Stimulated activated CD4-positive, alpha-beta T cell treated with anti-CD3 and anti-CD28 coated beads, Interleukin-4, amount 100 ng/mL, for 48 hours (primary cell): ENCODE results near the gene NSFL1C.
A peak's percentile ranks its signal among the peaks of the same experiment; 100 is the strongest.
"Not testable (repeated sequence)": the region's sequence is repeated elsewhere in the genome, so short reads cannot be mapped to it uniquely, and the experiment has no call there.

Source experiments
- DNase-seq, 2 donors: peaks; one replicate each; pipeline ENCODE4 v3.0.0-alpha.2; 2020; ENCODE audit warnings: low read depth in 2 of 2

The NSFL1C gene

DNA sequence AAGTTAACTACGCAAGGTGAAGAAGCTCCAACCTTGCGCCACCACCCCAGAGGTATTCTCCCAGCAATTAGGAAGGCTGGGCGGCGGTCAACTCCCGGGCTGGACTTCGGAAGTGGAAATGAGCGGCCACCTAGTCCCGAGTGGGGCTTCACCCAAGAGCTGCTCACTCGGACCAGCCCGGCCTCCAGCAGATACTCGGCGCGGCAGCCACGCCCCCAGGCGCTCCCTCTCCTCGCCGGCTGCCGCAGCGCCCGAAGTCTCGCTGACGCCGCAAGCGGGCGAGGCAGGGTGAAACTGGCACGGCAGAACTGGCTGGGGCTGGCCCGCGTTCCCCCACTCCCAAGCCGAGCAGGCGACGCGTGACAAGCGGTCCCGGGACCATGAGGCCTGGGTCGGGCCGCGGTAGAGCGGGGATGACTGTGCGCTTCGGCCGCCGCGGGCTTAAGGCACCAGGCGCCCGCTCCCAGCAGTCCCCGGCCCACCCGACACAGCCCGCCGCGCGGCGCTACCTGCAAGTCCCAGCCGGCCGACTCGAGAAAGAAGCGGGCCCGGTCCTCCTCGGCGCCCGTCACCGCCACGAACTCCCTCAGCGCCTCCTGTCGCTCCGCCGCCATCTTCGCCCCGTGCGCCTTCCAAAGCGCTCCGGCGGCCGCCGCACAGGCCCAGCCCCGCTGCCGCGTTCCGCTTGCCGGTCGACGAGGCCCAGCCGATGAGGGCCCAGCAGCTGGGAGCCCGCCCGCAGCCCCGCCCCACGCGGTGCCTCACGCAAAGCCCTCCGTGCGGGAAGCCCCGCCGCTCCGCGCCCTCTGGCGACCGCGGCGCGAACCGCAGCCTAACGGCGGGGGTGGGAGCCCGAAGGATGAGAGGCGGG, at the start of gene NSFL1C:
Gene NSFL1C, minus strand, starts transcription at position 639 of the 871 bp plus-strand sequence. Its CDS starts 25 bp downstream, at position 614.
- peak; percentile 95 to 97 for DNase-seq

DNA sequence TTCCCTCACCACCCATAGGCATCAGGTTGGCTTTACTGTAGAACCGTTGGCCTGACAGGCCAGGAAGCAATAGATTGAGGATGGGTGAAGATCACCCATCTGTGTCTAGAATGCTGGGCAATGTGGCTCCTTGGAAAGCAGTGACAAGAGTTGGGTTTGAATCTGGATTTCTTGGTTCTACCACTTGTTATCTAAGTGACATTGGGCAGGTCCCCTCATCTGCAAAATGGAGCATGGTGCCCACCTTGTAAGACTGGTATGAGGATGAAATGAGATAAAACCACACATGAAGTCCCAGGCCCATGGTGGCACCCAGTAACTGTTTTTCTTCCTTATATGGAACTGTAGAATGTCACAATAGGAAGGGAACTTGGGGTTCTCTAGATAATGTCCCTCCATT, 47.2 kb upstream of the NSFL1C start:
- DNase-seq = no peak

DNA sequence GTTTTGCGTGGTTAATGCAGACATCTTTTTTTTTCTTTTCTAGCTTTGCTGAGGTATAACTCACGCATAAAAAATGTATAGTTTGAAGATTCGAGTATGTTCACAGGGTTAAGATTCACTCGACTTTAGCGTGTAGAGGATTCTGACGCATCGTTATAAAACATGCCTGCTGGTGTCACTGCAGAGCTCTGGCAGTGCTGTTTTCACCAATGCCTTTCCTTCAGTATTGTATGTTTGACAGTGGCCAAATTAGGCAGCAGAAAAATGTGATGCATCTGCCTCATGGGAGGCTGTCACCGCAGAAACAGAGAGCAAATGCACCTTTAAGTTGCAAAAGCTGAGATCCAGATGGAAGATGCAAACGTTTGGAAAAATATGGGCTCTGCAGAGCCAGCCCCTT, 42.6 kb upstream of the NSFL1C start:
- peak in 1 of 2 donors; percentile 4 for DNase-seq

DNA sequence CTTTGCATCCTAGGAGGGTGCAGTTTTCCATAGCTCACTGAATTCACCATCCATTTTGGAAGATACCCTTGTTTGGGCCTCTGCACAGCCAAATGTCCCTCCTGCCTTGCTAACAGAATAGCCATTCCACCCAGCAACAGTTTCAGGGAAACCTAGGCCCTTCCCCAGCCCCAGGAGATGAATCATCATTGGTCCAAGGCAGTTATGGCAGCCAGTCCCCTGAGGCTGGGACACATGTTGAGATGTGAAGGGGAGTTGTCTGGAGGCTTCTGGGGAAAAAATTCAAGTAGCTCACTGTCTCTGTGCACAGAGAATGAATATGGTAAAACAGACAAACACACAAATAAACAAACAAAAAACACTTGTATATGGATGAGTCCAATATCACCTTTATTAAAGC, 41.9 kb upstream of the NSFL1C start:
- DNase-seq = no peak

DNA sequence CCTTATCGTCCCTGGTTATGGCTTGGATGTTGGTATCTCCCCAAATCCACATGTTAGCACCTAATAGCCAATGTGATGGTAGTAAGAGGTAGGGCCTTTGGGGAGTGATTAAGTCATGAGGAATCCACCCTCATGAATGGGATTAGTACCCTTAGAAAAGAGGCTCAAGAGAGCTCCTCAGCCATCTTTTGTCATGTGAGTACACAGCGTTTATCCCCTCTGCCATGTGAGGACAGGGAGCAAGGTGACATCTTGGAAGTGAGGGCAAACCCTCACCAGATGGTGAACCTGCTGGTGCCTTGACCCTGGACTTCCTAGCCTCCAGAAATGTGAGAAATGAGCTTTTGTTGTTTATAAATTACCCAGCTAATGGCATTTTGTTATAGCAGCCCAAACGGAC, 40.6 kb upstream of the NSFL1C start:
- no peak for DNase-seq

DNA sequence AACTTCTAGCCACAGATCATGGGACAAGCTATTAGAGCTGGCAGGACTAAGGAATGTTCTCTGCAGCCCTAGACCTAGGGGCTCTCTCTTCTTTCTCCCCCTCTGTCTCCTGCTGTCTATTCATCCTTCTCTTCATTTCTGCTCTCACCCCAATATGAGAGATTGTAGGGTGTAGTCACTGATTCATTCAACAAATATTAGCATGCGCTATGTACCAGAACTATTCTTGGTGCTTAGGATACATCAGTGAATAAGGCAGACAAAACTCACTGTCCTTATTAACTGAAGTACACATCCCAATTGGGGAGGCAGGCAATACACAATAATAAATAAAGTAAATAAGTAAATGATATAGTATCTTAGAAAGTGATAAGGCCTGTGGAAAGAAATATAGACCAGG, 39.2 kb upstream of the NSFL1C start:
- no peak for DNase-seq

DNA sequence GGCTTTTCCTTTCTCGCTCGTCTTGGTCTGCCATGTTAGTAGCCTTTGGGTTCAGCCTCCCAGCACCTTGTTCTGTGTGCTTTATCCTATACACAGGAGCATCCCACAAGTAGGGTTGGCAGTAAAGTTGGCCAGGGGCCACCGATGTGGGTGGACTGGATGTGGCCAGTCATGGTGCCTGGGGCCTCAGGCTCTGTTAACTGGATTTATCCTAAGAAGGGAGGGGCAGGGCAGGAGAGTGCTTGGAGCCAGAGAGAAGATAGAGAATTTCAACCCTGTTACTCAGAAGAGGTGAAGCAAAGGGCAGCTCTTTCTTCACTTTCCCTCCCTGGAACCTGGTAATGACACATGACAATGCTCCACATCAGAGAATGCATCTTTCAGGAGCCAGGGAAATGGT, 38.7 kb upstream of the NSFL1C start:
- DNase-seq = no peak

DNA sequence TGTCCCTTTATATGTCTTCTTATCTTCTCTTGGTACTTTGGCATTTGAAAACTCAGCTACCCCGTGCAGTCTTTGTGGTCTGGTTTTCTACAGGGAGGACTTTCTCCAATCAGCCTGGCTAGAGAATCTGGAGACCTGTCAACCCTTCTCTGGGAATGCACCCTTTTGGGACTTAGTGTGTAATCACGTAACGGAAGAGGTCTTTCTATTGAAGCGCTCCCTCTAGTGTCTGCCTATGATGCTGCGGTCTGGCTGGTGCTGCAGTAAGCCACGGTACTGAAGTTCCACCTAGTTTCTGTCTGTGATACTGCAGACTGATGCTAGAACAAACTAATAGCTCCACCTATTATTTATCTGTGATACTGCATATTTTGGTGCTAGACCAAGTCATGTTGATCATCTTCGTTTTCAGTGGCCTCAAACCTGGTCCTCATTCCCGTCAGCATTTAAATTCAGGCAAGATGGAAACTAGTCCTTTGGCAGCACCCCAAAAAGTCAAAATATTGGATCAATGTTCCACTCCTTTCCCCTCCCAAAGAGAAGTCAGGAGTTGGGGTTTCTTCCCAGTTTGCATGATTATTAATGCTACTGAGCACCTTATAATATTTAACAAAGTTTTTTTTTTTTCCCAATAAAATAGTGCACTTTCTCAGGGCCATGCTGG, 37.0 kb upstream of the NSFL1C start:
- peak; percentile 53 to 66 for DNase-seq

DNA sequence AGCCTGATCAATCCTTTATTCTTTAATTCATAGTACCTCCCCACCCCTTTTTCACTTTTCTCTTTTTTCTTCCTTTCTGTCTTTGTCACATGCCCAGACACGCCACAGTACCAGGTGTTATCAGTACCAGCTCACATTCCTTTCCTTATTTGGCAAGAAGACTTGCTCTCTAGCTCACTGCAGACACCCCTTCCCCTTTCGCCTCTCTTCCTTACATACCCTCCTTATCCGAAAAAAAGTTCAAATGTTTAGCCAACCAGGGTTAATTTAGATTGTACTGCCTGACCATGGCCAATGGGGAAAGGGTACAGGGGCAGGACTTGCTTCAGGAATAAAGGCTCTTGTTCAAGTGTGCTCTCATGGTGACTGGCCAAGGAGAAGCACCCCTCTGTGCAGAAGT, 33.8 kb upstream of the NSFL1C start:
- DNase-seq = no peak

DNA sequence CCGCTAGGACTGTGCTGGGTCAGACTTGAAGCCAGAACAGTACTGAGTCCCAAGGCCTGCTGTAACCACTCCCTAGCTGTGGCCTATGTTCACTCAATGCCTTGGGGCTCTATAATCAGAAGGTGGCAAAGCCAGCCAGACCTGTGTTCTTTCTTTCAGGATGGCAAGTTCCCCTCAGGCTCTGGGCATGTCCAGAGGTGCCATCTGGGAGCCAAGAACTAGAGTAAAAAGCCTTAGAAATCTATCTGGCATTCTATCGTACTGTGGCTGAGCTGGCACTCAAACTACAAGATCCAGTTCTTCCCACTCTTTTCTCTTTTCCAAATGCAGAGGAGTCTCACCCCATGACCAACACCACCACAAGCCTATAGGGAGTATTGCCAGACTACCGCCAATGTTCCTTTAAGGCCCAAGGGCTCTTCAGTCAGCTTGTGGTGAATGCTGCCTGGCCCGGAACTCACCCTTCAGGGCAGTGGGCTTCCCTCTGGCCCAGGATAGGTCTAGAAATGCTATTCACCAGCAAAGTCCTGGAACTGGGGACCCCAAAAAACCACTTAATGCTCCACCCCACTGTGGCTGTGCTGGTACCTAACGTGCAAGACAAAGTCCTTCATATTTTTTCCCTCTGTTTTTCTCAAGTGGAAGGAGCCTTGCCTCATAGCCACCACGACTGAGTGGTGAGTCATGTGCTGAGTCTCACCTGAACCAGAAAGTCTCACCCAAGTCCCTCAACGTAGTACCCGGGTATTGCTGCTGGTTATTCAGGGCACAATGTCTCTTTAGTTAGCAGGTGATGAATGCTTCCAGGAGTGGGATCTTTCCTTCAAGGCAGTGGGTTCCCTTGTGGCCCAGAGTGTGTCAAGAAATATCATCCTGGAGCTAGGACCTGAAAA, 33.1 kb upstream of the NSFL1C start:
- DNase-seq = no peak

DNA sequence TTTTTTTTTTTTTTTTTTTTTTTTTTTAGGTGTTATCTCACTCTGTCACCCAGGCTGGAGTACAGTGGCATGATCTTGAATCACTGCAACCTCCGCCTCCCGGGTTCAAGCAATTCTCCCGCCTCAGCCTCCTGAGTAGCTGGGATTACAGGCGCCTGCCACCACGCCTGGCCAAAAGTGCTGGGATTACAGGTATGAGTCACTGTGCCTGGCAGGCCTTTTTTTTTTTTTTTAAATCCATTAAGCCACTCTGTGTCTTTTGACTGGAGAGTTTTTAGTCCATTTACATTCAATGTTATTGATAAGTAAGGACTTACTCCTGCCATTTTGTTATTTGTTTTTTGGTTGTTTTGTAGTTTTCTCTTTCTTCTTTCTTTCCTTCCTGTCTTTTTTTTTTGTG, 30.7 kb upstream of the NSFL1C start:
- DNase-seq = not testable (repeated sequence)

DNA sequence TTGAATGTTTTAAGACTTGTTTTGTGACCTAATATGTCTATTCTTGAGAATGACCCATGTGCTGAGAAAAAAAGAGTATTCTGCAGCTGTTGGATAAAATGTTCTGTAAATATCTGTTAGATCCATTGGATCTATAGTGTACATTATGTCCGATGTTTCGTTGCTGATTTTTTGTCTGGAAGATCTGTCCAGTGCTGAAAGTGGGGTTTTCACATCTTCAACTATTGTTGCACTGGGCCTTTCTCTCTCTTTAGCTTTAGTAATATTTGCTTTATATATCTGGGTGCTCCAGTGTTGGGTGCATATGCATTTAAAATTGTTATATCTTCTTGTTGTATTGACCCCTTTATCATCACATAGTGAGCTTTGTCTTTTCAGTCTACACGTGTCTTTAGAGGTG, 30.3 kb upstream of the NSFL1C start:
- DNase-seq = no peak

DNA sequence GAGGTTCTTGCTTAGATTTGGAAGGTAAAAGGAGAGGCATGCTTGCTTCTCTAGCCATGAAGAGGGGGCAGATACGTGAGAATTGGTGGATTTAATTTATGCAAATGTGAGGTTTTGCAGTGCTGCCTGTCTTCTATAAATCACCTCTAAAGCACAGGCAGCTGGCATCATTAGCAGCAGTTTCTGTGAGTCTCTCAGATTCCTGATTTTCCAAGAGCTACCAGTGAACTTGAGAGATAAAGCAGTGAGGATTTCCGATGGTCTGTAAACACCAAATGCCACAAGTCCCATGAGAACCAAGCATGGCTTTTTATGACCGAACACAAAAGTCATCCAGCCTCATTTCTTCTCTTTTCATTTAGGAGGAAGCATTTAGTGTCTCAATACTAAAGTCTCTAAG, 27.8 kb upstream of the NSFL1C start:
- DNase-seq = no peak

DNA sequence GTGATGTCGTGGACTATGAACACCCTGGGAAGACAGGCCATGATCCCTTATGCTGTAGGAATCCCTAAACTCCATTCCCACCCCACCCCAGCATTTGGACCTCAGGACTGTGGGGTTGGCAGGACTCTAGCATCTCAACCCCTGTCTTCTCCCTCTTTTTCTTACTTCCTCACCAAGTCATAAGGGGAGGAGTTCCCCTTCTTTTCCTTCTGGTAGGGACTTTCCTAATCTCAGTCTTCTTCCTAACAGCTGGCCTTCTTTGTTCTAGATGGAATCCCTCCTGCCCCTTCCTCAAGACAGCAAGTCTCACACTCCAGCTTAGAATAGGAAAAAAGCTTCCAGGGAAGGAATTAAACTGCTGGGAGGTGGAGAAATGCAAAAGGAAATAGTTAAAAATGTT, 26.9 kb upstream of the NSFL1C start:
- DNase-seq = no peak

DNA sequence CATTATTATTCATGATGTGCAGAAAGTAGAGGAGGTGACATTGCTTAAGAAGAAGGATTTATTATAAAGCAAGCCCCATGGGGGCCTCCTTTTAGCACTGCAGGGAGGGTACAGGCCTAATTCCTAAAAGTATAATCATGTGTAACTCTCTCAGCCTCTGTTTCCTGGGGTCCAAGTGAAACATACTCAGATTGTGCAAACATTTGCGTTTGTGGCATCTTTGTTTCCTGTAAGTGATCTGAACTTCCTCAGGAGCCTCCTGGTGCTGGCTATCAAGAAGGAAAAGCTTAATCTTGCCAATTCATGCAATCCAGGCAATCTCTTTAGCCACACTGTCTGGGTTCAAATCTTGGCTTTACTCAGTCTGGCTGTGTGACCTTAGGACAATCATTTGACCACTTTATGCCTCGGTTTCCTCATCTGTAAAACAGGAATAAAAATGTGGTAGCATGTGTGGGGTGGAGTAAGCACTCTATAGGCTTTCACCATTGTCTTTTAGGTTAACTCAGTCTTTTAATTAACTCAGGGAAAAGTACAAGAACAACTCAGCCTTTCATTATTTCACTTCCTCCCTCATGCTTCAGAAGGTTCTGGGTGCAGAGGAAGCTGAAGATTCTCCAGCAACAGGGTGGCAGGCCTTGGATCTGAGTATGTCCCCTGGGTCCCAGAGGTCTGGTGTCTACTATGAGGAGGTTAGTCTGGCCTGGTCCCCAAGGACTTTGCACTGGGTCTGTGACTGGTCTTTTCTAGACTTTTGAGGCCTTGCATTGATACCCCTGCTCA, 25.4 kb upstream of the NSFL1C start:
- DNase-seq = no peak

DNA sequence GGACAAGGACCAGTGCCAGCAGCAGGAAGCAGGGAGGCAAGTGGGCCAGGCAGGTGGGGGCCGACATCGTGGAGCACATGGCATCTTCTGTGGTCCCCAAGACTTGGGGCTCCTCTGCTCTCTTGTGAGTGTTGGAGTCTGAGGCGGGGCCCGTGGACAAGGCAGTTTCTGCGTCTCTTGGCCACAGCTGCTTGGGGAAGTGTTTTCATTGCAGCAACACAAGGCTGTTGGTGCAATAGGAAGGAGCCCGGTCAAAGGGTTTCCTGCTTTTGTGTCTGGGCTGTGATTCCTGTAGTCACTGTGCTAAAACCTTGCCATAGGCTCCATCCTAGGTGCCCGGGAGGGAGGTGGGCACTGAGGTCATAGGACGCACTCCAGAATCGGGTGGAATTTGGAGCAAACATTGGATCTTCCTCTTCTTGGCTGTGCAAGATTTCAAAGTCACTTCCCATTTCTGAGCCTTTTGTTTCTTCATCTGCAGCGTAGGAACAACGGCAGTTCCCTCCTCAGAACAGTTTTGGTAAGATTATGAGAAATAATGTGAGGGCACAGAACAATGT, 24.7 kb upstream of the NSFL1C start, which contains the start of gene SIRPB2:
Gene SIRPB2, minus strand, starts transcription at position 140 of the 560 bp plus-strand sequence. Its CDS starts 61 bp downstream, at position 79.
- DNase-seq = no peak

DNA sequence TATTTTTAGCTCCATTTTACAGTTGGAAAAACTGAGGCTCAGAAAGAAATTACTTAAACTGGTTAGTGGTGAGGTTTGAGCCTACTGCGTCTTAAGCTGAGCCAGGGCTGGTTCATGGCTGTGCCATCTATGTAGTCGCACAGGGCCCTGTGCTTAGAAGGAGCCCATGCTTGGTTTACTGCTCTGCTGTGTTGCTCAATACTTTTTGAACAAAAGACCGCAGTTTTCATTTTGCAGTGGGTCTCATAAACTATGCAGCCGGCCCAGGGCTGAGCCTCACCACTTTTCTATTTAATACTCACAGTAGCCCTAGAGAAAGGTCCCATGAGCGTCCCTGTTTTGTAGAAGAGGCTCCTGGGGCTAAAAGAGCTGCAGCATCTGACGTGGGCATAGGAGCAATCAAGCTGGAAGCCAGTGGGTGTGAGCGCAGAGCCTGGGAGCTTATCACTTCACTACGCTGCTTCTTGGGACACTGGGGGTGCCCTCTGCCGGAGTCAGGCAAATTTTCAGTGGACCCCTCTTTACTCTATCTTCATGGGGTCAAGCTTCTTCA, 24.1 kb upstream of the NSFL1C start:
- no peak for DNase-seq

DNA sequence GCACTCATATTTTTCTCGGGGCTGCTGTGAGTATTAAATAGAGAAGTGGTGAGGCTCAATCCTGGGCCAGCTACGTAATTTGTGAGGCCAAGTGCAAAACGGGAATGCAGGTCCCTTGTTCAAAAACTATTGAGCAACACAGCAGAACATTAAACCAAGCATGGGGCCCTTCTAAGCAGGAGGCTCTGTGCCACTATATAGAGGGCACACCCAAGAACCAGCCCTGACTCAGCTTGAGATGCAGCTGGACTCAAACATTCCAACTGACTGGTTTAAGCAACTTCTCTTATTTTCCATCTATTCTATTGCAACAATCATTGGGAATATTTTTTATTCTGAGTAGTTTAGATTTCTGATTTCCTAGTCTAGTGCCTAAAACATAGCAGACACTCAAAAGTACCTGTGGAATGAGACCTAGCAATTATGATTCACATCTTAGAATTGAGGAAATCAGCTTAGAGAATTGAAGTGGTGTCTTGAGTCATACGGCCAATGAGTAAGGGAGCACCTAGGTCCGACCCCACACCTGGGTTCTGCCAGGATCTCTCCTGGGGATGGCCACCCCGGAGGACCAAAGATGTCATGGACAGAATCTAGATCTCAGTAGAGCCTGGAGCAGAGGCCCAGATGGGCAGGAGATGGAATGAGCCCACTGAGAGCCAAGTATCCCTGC, 23.3 kb upstream of the NSFL1C start:
- no peak for DNase-seq

DNA sequence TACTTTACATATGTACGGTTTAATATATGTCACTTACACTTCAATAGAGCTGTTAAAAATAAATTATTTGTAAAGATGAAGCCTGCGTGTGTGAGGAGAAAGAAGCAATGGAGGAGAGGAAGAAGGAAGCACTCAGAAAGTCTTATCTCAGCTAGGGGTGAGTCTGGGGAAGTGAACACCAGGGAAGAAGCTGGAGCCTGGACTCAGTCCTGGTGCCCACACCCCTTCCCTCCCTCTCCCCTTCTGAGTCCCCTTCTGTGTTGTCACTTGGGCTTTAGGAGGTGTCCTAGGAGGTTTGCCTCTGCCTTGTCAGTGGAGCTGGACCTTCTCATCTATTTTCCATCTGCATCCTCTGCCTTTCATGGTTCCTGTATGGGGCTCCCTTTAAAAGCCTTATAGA, 22.7 kb upstream of the NSFL1C start:
- no peak for DNase-seq

DNA sequence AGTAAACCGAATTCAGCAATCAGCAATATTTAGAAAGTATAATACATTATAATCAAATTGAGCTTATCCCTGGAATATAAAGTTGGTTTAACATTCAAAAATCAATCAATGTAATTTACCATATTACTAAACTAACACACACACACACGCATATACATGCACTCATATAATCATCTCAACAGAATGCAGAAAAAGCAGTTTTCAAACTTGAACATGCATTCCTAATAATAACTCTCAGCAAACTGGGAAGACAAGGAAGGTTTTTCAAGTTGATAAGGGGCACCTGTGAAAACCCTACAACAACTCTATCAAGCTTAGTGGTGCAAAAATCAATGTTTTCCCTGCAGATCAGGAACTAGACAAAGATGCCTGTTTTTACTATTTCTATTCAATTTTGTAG, 19.9 kb upstream of the NSFL1C start:
- DNase-seq = no peak
